Fibroblast of the aortic adventitia (primary cell): Measurements from ENCODE around the gene LEO1. TPM values are rescaled to one million over a fixed set of nuclear protein-coding genes. Genes with fewer than 3 reads are reported as not detected.

Experiments
- DNase-seq: peaks from one replicate; pipeline ENCODE4 v3.0.0-alpha.2; 2010; ENCODE audit warnings: low read depth
- H3K4me3 ChIP-seq: 2 replicates; pipeline ENCODE4 v1.5.1; 2011; ENCODE audit warnings: low read depth, mild to moderate bottlenecking, control low read depth, low read length, moderate library complexity
- small RNA-seq: library from RNA; depleted of rRNA; stranded (forward); fragments of <200 nt; gene quantifications from one replicate; pipeline ENCODE3, GENCODE V24; 2012
- total RNA-seq: library from RNA; depleted of rRNA; stranded (reverse); fragments of >200 nt; gene quantifications from 2 replicates; pipeline ENCODE4 v1.2.3, GENCODE V29; 2012; ENCODE audit warnings: low replicate concordance
- TF ChIP-seq, protein P1 (sequence below): IDR thresholded peaks from 2 replicates; pipeline ENCODE4 v1.5.1; 2011; ENCODE audit warnings: mild to moderate bottlenecking, low read length, control low read depth, inconsistent platforms; ENCODE audit not compliant: insufficient read depth

LEO1 gene
- total RNA-seq, 1 donor, result 21.3 TPM

DNA sequence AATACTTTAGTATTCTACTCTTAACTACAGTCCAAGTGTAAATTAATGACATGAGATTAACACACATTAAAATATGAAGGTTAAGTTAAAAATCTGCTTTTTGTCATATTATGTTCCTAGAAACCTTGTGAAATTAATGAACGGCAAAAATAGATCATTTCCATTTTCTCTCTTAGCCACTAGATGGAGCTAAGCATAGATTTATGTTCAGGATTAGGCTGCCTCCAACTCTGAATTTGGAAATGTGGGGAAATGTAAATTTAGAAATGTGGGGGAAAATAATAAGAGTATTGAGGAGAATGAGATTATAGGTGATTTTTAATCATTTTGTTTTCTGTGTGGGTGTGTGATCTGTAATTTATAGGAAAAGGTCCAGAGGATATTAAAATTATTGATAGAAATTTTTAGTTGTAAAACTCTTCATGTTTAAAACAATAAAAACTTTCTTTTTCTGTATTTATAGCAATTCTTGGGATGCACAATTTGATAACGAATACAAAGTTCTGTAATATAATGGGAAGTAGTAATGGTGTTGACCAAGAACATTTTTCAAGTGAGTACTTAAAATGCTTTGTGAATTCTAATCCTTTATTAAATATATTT, 82.9 kb downstream of the LEO1 start:
- DNase-seq, result peak; percentile 51
- TF ChIP-seq, protein P1, sequence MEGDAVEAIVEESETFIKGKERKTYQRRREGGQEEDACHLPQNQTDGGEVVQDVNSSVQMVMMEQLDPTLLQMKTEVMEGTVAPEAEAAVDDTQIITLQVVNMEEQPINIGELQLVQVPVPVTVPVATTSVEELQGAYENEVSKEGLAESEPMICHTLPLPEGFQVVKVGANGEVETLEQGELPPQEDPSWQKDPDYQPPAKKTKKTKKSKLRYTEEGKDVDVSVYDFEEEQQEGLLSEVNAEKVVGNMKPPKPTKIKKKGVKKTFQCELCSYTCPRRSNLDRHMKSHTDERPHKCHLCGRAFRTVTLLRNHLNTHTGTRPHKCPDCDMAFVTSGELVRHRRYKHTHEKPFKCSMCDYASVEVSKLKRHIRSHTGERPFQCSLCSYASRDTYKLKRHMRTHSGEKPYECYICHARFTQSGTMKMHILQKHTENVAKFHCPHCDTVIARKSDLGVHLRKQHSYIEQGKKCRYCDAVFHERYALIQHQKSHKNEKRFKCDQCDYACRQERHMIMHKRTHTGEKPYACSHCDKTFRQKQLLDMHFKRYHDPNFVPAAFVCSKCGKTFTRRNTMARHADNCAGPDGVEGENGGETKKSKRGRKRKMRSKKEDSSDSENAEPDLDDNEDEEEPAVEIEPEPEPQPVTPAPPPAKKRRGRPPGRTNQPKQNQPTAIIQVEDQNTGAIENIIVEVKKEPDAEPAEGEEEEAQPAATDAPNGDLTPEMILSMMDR, result peak; percentile 77
- H3K4me3 ChIP-seq, result no peak overlapping the region

Small RNAs within 50 kb of the gene (small RNA-seq; reads per million reads assigned to genes)
- not detected for gene RNU6-90P

Other genes with a start within 250 kb of the LEO1 start
- 3.1 and 7.6 TPM in 2 replicates for gene LYSMD2, start 234.1 kb downstream of the LEO1 start, total RNA-seq
- 11.2 and 18.9 TPM in 2 replicates for gene TMOD2, start 220.2 kb downstream of the LEO1 start, total RNA-seq
- 21.3 and 53.0 TPM in 2 replicates for gene TMOD3, start 142.1 kb downstream of the LEO1 start, total RNA-seq
- 32.3 and 74.9 TPM in 2 replicates for gene MAPK6, start 47.4 kb upstream of the LEO1 start, total RNA-seq
- not detected in 2 replicates for gene BCL2L10, start 141.0 kb upstream of the LEO1 start, total RNA-seq
- 13.9 and 24.0 TPM in 2 replicates for gene GNB5, start 219.6 kb upstream of the LEO1 start, total RNA-seq